Transverse colon (tissue), 4 donors: ENCODE results near the gene HNRNPD. TPM values are rescaled to one million over a fixed set of nuclear protein-coding genes. Genes with fewer than 3 reads are reported as not detected.
A peak's percentile ranks its signal among the peaks of the same experiment; 100 is the strongest.

Experiments used
- DNase-seq: peaks from one replicate; pipeline ENCODE4 v3.0.0-alpha.2; 2019
- H3K27ac ChIP-seq, 4 donors: fragments of 200-600 bp; sonication (generic); 2 replicates each; pipeline ENCODE4 v1.5.1; 2016 to 2018; ENCODE audit warnings: inconsistent platforms in 4 of 4
- H3K27me3 ChIP-seq: fragments of 200-600 bp; sonication (generic); 2 replicates; pipeline ENCODE4 v1.5.1; 2017; ENCODE audit warnings: inconsistent platforms
- H3K36me3 ChIP-seq, 4 donors: fragments of 200-600 bp; sonication (generic); 2 replicates each; pipeline ENCODE4 v1.5.1; 2017 to 2019; ENCODE audit warnings: inconsistent platforms in 4 of 4
- H3K4me1 ChIP-seq, 4 donors: fragments of 200-600 bp; sonication (generic); 2 replicates each; pipeline ENCODE4 v1.5.1; 2017 to 2020; ENCODE audit warnings: inconsistent platforms in 4 of 4
- H3K4me3 ChIP-seq, 4 donors: fragments of 200-600 bp; sonication (generic); 1 replicate in 1 of 4; 2 replicates in 3 of 4; pipeline versions ENCODE4 v1.5.1 to v1.6.1; 2017 to 2019; ENCODE audit warnings: inconsistent platforms in 4 of 4
- H3K9me3 ChIP-seq, 2 donors: fragments of 200-600 bp; sonication (generic); 2 replicates each; pipeline ENCODE4 v1.5.1; 2017 to 2019; ENCODE audit warnings: inconsistent platforms in 2 of 2
- EP300 ChIP-seq: sonication (generic); formaldehyde crosslinking; IDR thresholded peaks from one replicate; pipeline ENCODE4 v1.6.1; 2017; ENCODE audit warnings: antibody characterized with exemption, low read depth
- POLR2A ChIP-seq: fragments of 450-650 bp; IDR thresholded peaks from one replicate; pipeline ENCODE4 v1.6.1; 2016; ENCODE audit warnings: antibody characterized with exemption, mild to moderate bottlenecking, moderate library complexity
- POLR2AphosphoS5 ChIP-seq, 3 donors: sonication (generic); formaldehyde crosslinking; IDR thresholded peaks; one replicate each; pipeline ENCODE4 v1.6.1; 2016; ENCODE audit warnings: antibody characterized with exemption in 3 of 3
- WGBS, 2 donors: methylation state at CpG; one replicate each; pipeline ENCODE4 v1.1.5; 2018; ENCODE audit warnings: low coverage in 1 of 2; 5-methylcytosine and 5-hydroxymethylcytosine counted together
- in situ Hi-C, 4 donors: fragments of 200-750 bp; cut with MboI; loops; one replicate each; pipeline versions ENCODE4 v1.15.0 to v1.15.1; 2017; ENCODE audit warnings: low sequenced_read_pairs in 3 of 4, low pct_ligation_motif_present in 1 of 4, low pct_unique_long_range_greater_than_20kb in 1 of 4
- intact Hi-C: fragments of 100-400 bp; cut with DNase I; formaldehyde crosslinking; loops from one replicate; pipeline ENCODE4 v1.15.1; 2023; ENCODE audit warnings: low total_unique reads
- total RNA-seq, 4 donors: library from RNA; depleted of rRNA; stranded (reverse); fragments of >200 nt; gene quantifications; one replicate each; pipeline ENCODE4 v1.1.0, GENCODE V29; 2016
- TF ChIP-seq, protein P1 (sequence below), 5 experiments: fragments of 200-600 bp in 3 of 5; fragments of 450-650 bp in 2 of 5; sonication (generic) in 3 of 5; IDR thresholded peaks; 1 replicate in 2 of 5; 2 replicates in 3 of 5; pipeline ENCODE4 v1.5.1; 2016 to 2017; ENCODE audit warnings: antibody characterized with exemption in 5 of 5, inconsistent platforms in 3 of 5, mild to moderate bottlenecking in 2 of 5, moderate library complexity in 1 of 5

Gene HNRNPD
- total RNA-seq, 4 donors from 2014 or later, result 61.4 to 213 (median 130) TPM

DNA sequence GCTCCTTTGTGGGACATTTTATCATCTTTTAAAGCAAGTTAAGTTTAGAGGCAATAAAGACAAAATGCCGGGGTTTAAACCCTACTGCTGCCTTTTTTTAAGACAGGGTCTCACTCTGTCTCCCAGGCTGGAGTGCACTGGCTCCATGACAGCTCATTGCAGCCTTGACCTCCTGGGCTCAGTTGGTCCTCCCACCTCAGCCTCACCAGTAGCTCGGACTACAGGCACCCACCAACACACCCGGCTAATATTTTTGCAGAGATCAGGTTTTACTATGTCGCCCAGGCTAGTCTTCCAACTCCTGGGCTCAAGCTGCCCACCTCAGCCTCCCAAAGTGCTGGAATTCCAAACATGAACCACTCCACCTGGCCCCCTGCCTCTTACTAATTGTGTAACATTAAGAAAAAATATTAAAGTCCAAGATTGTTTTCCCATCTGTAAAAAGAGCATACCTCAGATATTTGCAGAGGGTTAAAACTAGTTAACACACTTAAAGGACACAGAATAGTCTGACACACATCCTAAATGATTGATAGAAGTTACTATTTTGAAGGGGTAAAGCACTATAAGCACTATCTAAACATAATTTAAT is 9.8 kb downstream of the HNRNPD start:
- H3K27ac ChIP-seq, result peak overlapping the region in 1 of 4 donors; percentile 1
- no peaks in the 10 kb centered on the region for H3K9me3 ChIP-seq
- no peak overlapping the region for H3K4me3 ChIP-seq
- WGBS, 2 donors, result 73% methylated on average over 4 of the region's 4 CpGs; no CpG with 5 or more reads in 1 of the 2 donors
- DNase-seq, result no peak
- in situ Hi-C loops (no loop called here), intact Hi-C loops (no loop called here)
- peaks cover 31 to 100% (median 65%) of the 10 kb centered on the region in 4 donors for H3K4me1 ChIP-seq
- TF ChIP-seq POLR2AphosphoS5 (IDR thresholded peaks at IDR 0.05), result no peak
- no peak for TF ChIP-seq EP300
- no peak for TF ChIP-seq POLR2A
- TF ChIP-seq, protein P1, sequence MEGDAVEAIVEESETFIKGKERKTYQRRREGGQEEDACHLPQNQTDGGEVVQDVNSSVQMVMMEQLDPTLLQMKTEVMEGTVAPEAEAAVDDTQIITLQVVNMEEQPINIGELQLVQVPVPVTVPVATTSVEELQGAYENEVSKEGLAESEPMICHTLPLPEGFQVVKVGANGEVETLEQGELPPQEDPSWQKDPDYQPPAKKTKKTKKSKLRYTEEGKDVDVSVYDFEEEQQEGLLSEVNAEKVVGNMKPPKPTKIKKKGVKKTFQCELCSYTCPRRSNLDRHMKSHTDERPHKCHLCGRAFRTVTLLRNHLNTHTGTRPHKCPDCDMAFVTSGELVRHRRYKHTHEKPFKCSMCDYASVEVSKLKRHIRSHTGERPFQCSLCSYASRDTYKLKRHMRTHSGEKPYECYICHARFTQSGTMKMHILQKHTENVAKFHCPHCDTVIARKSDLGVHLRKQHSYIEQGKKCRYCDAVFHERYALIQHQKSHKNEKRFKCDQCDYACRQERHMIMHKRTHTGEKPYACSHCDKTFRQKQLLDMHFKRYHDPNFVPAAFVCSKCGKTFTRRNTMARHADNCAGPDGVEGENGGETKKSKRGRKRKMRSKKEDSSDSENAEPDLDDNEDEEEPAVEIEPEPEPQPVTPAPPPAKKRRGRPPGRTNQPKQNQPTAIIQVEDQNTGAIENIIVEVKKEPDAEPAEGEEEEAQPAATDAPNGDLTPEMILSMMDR (IDR thresholded peaks at IDR 0.05), result no peak
- H3K36me3 ChIP-seq, result peaks cover 0 to 5% (median 0%) of the 10 kb centered on the region in 4 donors
- no peaks in the 10 kb centered on the region for H3K27me3 ChIP-seq

DNA sequence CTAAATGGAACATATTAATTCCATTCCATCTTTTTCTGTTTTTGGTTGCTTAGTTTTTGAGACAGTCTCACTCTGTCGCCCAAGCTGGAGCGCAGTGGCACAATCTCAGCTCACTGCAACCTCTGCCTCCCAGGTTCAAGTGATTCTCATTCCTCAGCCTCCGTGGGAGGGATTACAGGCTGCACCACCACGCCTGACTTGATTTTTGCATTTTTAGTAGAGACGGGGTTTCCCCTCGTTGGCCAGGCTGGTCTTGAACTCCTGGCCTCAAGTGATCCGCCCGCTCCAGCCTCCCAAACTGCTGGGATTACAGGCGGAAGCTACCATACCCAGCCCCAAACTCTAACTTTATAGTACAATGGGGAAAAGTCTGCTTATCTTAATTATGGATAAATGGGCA is 11.2 kb downstream of the HNRNPD start:
- Histone ChIP-seq H3K4me3 (no peak overlapping the region), H3K36me3 (peaks cover 0 to 15% (median 0%) of the 10 kb centered on the region in 4 donors), H3K27me3 (no peaks in the 10 kb centered on the region), H3K4me1 (peaks cover 23 to 100% (median 57%) of the 10 kb centered on the region in 4 donors), H3K9me3 (no peaks in the 10 kb centered on the region), H3K27ac (no peak overlapping the region)
- TF ChIP-seq POLR2AphosphoS5 (IDR thresholded peaks at IDR 0.05) (no peak), POLR2A (no peak), EP300 (no peak)
- TF ChIP-seq, protein P1 (IDR thresholded peaks at IDR 0.05), result no peak
- in situ Hi-C loops, result no loop called here
- whole genome bisulfite sequencing, 2 donors, result 49 to 58% methylated on average over 4 to 9 of the region's 9 CpGs
- intact Hi-C loops, result no loop called here
- DNase-seq, result no peak

DNA sequence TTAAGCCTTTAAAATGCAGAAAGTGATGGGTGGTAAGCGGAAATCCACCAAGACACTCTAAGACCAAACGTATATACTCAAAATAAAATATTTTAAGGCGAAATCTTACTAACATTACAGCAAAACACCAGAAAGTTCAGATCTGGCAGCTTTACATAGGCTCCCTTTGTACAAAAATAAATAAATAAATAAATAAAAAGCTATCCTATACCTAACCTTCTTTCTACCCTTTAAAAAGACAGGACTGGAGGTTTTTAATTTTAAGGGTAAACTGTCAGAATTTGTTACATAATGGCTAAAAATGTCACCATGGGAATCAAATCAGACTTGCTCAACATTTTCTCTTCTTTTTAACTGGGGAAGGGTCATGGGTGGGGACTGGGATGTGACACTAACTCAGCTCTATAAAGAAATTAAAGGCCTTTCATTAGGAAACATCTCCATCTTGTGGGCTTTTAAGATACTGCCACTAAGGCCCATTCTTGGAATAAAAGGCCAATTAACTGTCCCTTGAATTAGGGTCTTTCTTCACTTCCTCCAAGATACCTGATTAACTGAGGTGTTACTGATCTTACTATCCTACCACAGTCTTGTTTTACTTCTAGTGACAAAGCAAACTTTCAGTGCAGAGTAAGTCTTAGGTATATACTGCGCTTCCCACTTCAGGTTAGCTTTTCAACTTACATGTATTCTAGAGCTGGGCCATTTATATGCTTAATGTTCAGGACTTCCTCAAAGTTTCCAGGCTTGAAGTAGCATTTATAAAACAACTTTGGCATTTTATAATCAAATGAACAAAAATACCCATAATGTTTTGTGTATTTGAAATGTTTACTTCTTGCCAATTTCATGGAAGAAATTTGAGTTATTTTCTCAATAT is 13.3 kb downstream of the HNRNPD start:
- Histone ChIP-seq H3K27ac (peak overlapping the region; percentile 8 to 60 (median 30)), H3K9me3 (no peaks in the 10 kb centered on the region), H3K4me1 (peaks cover 22 to 85% (median 43%) of the 10 kb centered on the region in 4 donors), H3K36me3 (peaks cover 0 to 30% (median 10%) of the 10 kb centered on the region in 4 donors), H3K4me3 (no peak overlapping the region), H3K27me3 (no peaks in the 10 kb centered on the region)
- in situ Hi-C loops, result no loop called here
- DNase-seq, result no peak
- 81 to 87% methylated on average over 4 of the region's 4 CpGs for WGBS, 2 donors
- TF ChIP-seq, protein P1 (IDR thresholded peaks at IDR 0.05), result peak; percentile 46 to 60 (median 49)
- TF ChIP-seq POLR2AphosphoS5 (IDR thresholded peaks at IDR 0.05), result no peak
- intact Hi-C loops, result no loop called here

DNA sequence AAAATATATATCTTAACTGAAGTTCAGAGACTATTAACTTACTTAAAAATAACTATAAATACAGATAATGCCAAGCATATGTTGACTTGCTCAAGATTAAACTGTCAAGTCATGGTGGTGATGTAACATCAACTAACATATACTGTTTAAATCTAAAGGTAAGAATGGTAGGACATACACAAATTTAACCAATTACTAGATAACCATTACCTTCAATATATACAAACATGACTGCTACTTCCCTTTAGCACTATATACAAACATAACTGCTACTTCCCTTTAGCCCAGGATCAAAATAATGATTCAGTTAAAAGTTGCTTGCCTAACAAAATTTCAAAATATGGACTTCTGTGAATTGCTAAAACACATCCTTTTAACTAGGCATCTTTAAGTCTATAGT is 14.9 kb downstream of the HNRNPD start:
- in situ Hi-C loops, result no loop called here
- H3K4me3 ChIP-seq, result no peak overlapping the region
- H3K36me3 ChIP-seq, result peaks cover 0 to 47% (median 18%) of the 10 kb centered on the region in 4 donors
- no peaks in the 10 kb centered on the region for H3K27me3 ChIP-seq
- H3K4me1 ChIP-seq, result peaks cover 17 to 68% (median 27%) of the 10 kb centered on the region in 4 donors
- intact Hi-C loops, result no loop called here
- peak overlapping the region in 3 of 4 donors; percentile 20 to 60 (median 38) for H3K27ac ChIP-seq
- no peaks in the 10 kb centered on the region for H3K9me3 ChIP-seq
- TF ChIP-seq, protein P1 (IDR thresholded peaks at IDR 0.05), result no peak
- no peak for TF ChIP-seq POLR2AphosphoS5 (IDR thresholded peaks at IDR 0.05)
- TF ChIP-seq EP300, result no peak
- no peak for TF ChIP-seq POLR2A
- no peak for DNase-seq
